Measurements from ENCODE around the gene LAMTOR4.

DNA sequence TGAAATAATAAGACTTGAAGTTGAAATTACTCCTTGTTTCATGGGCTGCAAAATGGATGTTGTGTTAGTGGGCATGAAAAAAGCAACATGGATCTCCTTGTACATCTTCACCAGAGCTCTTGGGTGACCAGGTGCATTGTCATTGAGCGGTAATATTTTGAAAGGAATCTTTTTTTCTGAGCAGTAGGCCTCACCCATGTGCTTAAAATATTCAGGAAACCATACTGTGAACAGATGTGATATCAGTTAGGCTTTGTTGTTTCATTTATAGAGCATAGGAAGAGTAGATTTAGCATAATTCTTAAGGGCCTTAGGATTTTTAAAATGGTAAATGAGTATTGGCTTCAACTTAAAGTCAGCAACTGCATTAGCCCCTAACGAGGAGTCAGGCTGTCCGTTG lies 44.3 kb downstream of the LAMTOR4 start:
- TF ChIP-seq, protein P1, sequence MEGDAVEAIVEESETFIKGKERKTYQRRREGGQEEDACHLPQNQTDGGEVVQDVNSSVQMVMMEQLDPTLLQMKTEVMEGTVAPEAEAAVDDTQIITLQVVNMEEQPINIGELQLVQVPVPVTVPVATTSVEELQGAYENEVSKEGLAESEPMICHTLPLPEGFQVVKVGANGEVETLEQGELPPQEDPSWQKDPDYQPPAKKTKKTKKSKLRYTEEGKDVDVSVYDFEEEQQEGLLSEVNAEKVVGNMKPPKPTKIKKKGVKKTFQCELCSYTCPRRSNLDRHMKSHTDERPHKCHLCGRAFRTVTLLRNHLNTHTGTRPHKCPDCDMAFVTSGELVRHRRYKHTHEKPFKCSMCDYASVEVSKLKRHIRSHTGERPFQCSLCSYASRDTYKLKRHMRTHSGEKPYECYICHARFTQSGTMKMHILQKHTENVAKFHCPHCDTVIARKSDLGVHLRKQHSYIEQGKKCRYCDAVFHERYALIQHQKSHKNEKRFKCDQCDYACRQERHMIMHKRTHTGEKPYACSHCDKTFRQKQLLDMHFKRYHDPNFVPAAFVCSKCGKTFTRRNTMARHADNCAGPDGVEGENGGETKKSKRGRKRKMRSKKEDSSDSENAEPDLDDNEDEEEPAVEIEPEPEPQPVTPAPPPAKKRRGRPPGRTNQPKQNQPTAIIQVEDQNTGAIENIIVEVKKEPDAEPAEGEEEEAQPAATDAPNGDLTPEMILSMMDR (IDR thresholded peaks at IDR 0.05) = no peak
- TF ChIP-seq POLR2AphosphoS5 (IDR thresholded peaks at IDR 0.05) = no peak

Data from esophagus muscularis mucosa (tissue), 3 donors.